ENCODE measurements around the gene UNC5A.
"Not testable (repeated sequence)": the region's sequence is repeated elsewhere in the genome, so short reads cannot be mapped to it uniquely, and the experiment has no call there.

UNC5A gene

DNA sequence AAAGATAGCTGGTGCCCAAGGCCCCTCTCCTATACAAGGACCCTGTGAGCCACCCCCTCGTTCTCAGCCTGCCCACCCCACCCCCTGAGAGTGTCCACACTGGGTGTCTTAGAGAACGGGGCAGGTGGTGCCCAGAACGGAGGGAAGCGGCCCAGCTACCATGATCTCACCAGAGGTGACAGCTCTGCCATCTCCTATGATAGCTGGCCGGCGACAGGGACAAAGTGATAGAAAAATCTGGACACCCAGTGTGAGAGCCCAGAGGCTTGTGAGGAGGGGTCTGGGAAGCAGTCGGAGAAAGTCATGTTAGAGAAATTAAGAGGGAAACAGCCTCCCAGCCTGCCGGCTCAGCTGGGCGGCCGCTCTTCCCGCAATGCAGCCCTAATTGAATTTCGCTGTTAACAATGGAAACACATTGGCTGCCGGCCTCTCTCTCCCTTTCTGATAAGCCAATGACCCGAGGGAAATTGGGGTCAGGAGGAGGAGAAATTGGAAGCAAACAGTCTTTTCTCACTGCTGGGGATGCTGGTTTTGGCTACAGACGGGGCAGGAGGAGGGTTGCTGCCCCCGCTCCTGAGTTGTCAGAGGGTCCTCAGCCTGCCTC, 56.5 kb downstream of the UNC5A start:
- DNase-seq = no peak

DNA sequence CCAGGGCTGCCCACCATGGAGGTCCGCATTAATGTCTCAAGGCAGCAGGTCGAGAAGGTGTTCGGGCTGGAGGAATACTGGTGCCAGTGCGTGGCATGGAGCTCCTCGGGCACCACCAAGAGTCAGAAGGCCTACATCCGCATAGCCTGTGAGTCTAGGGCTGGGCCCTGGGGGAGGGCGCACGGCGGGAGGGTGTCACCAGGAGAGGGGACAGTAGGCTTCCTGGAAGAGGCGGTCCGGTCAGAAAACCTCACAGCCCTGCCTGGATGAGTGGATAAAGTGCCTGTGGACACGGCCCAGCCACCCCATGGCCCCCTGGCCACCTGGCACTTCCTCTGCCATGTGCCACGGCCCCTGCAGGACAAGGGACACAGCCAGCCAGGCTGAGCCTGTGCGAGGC, 57.8 kb downstream of the UNC5A start:
- no peak for DNase-seq

- no peak for DNase-seq
These were observed 58.4 kb downstream of the UNC5A start for GRCh38 chr5:176868731-176869130.

DNA sequence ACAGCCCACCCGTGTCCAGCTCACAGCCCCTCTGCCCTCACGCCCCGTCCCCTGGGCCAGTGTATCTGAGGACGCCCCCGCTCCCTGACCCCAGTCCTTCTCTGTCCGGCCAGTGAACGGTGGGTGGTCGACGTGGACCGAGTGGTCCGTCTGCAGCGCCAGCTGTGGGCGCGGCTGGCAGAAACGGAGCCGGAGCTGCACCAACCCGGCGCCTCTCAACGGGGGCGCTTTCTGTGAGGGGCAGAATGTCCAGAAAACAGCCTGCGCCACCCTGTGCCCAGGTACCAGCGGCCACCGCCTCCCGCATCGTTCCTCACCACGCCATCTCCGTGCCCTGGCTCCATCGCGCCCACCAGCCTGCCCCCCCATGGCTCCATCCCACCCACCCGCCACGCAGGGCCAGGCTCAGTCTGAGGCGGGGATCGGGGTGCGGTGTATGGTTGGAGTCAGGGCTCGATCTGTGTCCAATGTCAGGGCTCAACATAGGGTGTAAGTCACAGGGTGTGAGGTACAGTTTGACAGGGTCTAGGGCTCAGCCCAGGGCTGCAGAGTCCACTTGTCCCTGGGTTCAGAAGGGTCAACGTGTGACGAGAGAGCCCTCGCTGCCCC, 59.2 kb downstream of the UNC5A start:
- no peak for DNase-seq

- DNase-seq = no peak
These were observed 59.8 kb downstream of the UNC5A start for GRCh38 chr5:176870110-176870591.

- not testable (repeated sequence) for DNase-seq
These were observed 60.3 kb downstream of the UNC5A start for GRCh38 chr5:176870644-176871043.

DNA sequence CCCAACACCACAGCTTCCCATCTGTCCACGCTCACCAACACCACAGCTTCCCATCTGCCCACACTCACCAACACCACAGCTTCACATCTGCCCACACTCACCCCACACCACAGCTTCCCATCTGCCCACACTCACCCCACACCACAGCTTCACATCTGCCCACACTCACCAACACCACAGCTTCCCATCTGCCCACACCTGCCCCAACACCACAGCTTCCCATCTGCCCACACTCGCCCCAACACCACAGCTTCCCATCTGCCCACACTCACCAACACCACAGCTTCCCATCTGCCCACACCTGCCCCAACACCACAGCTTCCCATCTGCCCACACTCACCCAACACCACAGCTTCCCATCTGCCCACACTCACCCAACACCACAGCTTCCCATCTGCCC, 62.2 kb downstream of the UNC5A start:
- not testable (repeated sequence) for DNase-seq

DNA sequence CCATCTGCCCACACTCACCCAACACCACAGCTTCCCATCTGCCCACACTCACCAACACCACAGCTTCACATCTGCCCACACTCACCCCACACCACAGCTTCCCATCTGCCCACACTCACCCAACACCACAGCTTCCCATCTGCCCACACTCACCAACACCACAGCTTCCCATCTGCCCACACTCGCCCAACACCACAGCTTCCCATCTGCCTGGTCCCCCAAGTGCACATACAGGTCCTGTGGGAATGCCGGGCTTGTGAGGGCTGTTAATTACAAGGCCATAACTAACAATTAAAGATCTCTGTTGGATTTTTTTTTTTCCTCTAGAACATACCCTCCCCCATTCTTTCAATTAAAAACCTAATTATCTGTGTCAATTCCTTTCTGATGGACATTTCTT, 62.7 kb downstream of the UNC5A start:
- DNase-seq = not testable (repeated sequence)

- DNase-seq = no peak
These were observed 63.3 kb downstream of the UNC5A start for GRCh38 chr5:176873541-176874172.

DNA sequence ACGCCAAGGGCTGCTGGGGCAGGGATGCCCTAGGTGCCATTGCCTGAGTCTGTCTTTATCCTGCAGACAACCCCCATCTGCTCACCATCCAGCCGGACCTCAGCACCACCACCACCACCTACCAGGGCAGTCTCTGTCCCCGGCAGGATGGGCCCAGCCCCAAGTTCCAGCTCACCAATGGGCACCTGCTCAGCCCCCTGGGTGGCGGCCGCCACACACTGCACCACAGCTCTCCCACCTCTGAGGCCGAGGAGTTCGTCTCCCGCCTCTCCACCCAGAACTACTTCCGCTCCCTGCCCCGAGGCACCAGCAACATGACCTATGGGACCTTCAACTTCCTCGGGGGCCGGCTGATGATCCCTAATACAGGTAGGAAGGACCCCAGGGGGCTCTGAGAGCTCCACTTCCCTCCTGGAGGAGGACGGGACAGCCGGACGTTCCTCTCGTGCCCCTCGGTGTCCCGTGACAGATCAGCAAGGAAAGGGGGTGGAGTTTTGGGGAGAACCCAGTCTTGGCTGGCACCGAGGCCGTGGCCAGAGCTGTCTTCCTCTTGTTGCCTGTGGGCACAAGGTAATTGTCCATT, 63.9 kb downstream of the UNC5A start:
- no peak for DNase-seq

DNA sequence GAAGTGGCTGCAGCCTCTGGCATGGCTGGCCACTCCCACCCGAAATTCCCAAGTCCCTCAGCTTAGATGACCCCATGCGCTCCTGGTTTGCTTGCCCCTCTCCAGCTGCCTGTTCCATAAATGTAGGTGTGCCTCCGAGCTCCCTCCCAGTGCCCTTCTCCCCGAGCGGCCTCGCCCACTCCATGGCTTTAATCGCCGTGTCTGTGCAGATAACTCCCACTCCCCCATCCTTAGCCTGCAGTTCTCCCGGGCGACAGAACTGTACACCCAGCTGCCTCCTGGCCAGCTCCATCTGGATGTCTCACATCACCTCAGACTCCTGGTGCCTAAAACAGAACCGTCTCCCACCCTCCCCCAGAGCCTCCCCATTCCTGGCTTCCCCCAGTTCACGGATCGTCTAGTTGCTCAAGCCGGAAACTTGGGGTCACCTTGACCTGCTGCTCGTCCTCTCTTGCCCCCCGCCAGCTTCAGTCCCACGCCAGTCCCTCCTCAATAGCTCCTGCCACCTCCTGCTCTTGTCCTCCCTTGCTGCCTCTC, 64.7 kb downstream of the UNC5A start:
- DNase-seq = no peak

DNA sequence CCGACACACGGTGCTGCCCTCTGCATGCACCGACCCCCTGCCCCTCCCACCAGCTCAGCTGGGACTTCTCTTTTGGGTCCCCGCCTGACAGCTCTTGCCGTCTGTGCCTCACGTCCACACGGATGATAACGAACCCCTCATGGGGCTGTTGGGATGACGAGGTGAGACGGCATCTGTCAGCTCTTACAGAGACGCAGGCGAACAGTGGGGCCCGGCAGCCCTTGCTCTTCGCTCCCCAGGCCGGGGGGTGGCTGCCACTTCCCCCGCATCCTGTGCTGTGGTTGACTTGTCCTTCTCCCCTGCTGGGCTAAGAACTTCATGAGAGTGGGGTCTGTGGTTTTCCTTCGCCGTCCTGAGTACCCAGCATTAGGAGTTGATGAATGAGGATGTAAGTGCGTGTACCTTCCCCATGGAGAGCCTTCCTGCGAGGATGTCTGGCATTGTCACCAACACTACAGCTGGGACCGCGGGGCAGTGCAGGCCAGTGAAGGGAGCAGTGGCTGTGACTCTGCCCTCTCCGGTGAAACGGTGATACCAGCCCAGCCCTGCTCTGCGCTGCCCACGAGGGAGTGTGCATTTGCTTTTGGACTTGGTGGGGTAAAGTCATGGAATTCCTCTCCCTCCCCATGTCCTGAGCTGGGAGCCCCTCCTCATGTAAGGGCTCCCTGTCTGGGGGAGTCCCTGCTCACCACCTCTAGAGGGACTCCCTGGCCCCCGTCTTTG, 65.6 kb downstream of the UNC5A start:
- DNase-seq = no peak

DNA sequence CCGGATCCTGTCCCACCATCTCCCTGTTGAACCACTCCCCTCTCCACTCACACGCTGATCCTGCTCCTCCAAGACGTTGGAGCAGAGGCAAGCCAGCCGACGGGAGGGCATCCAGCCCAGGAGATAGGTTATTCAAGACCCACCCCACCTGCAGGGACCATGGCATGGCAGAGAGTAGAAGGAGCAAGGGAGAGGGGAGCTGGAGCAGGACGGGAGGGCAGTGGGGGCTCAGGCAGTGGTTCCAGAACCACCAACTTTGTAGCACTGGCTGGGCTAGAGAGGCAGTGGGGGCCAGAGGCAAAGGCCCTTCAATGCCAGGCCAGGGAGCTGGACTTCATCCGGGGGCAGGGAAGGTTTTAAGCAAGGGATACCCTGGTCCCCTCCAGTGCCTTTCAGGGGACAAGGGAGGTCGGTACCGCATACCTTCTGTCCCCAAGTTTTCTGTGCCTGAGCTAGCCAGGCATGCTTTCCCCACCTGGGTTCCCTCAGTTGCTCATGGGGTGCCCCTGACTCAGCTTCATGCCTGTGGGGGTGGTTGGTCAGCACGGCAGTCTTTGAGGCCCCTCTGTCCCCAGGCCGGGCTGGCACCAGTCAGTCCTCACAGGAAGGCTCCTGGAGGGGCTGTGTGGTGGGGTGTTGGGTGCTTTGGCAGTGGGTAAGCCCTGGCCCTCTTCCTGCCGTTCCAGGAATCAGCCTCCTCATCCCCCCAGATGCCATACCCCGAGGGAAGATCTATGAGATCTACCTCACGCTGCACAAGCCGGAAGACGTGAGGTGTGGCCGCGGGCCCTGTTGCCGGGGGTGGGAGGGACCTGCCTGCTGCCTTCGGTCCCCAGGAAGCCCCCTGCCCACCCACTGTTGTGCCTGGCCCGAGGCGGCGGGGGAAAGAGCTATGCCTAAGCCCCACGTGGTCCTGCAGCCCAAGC, 66.4 kb downstream of the UNC5A start:
- no peak for DNase-seq

DNA sequence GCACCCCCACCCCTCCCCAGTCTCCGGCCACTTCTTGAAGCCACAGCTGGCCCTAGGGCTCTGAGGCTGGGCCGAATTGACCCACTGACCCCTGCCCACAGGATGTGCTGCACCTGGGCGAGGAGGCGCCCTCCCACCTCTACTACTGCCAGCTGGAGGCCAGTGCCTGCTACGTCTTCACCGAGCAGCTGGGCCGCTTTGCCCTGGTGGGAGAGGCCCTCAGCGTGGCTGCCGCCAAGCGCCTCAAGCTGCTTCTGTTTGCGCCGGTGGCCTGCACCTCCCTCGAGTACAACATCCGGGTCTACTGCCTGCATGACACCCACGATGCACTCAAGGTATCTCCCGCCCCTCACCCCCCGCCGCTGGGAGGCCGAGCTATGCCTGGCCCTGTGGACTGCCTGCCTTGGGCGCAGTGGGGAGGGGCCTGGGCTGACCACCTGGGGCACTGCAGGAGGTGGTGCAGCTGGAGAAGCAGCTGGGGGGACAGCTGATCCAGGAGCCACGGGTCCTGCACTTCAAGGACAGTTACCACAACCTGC, 67.5 kb downstream of the UNC5A start:
- no peak for DNase-seq

DNA sequence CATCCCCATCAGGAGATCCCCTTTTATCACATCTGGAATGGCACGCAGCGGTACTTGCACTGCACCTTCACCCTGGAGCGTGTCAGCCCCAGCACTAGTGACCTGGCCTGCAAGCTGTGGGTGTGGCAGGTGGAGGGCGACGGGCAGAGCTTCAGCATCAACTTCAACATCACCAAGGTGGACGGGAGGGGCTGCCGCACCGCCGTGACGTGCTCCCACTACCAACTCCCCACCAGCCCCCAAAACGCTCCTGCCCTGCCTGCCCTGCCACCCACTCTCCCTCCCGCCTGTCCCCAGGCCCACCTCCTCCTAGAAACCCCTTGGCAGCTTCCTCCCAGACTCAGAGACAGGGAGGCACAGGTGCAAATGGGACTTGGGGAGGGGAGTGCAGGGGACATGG, 68.1 kb downstream of the UNC5A start:
- DNase-seq = no peak

GRCh38 chr5:176878906-176879662, 68.7 kb downstream of the UNC5A start:
- DNase-seq = no peak

DNA sequence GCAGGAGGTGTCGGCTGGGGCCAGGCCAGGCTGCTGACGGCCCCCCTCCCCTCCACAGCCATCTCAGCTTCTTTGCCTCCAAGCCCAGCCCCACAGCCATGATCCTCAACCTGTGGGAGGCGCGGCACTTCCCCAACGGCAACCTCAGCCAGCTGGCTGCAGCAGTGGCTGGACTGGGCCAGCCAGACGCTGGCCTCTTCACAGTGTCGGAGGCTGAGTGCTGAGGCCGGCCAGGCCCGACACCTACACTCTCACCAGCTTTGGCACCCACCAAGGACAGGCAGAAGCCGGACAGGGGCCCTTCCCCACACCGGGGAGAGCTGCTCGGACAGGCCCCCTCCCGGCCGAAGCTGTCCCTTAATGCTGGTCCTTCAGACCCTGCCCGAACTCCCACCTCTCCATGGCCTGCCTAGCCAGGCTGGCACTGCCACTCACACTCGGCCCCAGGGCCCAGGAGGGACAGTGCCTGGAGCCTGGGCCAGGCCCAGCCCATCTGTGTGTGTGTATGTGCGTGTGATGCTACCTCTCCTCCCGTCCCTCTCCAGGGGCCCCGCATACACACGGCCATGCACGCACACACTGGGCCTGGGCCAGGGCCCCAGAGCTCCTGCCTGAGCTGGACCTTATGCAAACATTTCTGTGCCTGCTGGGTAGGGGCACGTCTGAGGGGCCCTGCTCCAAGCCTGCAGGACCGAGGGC, 69.5 kb downstream of the UNC5A start:
- no peak for DNase-seq

- no peak for DNase-seq
These were observed 70.1 kb downstream of the UNC5A start for GRCh38 chr5:176880366-176881020.

DNA sequence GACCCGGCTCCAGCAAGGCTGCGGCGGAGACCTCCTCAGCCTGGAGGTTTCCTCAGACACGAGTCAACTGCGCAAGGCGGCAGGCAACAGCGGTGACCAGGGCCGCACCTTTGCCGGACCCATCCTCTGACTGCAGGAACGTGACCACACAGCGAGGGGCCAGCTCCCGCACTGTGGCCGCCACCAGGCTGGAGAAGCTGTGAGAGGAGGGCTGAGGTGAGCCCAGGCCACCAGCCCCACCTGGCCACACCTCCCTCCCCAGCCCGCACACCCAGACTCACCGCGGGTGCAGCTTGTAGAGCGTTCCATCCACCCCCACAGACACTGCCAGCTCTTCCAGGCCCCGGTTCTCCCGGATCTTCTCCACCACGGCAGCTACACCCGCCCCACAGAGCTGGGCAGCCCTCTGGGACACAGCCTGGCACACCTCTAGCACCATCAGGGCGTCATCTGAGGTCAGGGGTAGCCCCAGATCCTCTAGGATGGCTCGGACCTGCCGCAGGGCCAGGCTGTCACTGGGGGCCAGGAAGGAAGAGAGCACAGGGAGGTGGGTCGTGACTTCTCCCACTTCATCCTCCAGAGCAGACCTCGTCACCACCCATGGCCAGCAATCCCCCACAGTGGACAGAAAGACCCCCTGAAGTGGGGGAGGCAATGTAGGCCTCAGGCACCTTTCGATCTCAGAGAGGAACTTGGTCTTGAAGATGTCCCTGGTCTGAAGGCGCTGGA, 70.8 kb downstream of the UNC5A start:
- no peak for DNase-seq
